ENCODE results near the gene SURF2.

DNA sequence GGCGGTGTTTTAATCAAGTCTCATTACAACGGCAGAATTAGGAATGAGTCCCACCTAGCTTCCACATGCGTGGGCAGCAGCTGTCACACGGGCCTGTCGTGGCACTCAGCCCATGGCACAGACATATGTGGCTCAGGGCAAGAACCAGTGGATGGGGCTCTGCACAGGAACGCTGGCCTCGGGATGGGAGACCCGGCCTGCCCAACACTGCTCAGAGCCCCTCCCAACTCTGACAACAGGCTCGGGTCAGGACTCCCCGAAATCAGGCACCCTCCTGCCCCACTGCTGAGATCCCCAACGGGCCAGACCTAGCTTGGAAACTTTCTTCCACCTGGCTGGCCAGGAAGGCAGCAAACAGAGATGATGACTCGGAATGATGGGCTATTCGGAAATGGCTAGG, 15.4 kb upstream of the SURF2 start:
- TF ChIP-seq, protein P1, sequence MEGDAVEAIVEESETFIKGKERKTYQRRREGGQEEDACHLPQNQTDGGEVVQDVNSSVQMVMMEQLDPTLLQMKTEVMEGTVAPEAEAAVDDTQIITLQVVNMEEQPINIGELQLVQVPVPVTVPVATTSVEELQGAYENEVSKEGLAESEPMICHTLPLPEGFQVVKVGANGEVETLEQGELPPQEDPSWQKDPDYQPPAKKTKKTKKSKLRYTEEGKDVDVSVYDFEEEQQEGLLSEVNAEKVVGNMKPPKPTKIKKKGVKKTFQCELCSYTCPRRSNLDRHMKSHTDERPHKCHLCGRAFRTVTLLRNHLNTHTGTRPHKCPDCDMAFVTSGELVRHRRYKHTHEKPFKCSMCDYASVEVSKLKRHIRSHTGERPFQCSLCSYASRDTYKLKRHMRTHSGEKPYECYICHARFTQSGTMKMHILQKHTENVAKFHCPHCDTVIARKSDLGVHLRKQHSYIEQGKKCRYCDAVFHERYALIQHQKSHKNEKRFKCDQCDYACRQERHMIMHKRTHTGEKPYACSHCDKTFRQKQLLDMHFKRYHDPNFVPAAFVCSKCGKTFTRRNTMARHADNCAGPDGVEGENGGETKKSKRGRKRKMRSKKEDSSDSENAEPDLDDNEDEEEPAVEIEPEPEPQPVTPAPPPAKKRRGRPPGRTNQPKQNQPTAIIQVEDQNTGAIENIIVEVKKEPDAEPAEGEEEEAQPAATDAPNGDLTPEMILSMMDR (conservative IDR thresholded peaks at IDR 0.05) = no peak
- TF ChIP-seq ZFX (IDR thresholded peaks at IDR 0.05) = no peak
